Choroid plexus epithelial cell (primary cell): ENCODE results near the gene FSHR.

ENCODE experiments used
- DNase-seq: peaks from one replicate; pipeline ENCODE4 v3.0.0-alpha.2; 2010; ENCODE audit warnings: low read depth
- H3K4me3 ChIP-seq: 2 replicates; pipeline ENCODE4 v1.5.1; 2011; ENCODE audit warnings: low read depth, mild to moderate bottlenecking, control low read depth, low read length, moderate library complexity
- TF ChIP-seq, protein P1 (sequence below): conservative IDR thresholded peaks from 2 replicates; pipeline ENCODE4 v1.5.1; 2011; ENCODE audit warnings: low read depth, mild to moderate bottlenecking, control low read depth, inconsistent platforms, low read length, moderate library complexity

Gene FSHR

DNA sequence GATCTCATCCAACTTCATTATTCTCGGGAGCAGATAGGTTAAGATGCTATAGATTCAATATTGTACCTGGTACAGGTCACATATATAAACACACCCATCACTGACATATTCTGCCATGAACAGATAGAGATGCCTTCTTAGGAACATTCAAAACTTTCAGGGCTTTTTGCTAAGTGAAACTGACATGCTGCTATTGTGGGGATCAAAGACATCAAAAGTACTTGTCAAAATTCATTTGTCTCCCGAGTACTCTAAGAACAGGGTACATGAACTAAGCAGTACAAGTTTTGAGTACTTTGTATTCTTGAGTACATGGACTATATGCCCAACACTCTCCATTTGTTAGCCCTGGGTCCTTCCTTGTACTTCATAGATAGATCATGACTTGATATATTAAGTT is 173.5 kb downstream of the FSHR start:
- no peak for DNase-seq
- H3K4me3 ChIP-seq: no peak overlapping the region
- TF ChIP-seq, protein P1, sequence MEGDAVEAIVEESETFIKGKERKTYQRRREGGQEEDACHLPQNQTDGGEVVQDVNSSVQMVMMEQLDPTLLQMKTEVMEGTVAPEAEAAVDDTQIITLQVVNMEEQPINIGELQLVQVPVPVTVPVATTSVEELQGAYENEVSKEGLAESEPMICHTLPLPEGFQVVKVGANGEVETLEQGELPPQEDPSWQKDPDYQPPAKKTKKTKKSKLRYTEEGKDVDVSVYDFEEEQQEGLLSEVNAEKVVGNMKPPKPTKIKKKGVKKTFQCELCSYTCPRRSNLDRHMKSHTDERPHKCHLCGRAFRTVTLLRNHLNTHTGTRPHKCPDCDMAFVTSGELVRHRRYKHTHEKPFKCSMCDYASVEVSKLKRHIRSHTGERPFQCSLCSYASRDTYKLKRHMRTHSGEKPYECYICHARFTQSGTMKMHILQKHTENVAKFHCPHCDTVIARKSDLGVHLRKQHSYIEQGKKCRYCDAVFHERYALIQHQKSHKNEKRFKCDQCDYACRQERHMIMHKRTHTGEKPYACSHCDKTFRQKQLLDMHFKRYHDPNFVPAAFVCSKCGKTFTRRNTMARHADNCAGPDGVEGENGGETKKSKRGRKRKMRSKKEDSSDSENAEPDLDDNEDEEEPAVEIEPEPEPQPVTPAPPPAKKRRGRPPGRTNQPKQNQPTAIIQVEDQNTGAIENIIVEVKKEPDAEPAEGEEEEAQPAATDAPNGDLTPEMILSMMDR: no peak

DNA sequence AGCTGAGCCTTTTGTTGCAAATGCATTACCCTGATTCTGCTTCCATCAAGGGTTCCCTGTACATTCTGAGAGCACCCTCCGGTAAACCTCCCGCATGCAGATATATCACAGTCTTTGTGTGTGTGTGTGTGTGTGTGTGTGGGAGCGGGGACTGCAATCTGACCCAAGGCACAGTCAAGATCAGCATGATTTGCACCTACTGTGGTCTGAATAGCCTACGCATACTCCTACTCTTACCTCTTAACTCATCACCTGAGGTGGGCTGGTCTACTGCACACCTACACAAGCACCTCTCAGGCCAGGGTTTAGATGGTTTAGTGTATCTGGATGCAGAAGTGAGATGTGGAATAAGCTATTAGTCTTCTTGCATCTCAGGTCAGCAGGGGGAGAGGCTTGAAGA is 174.6 kb downstream of the FSHR start:
- no peak for DNase-seq
- H3K4me3 ChIP-seq: no peak overlapping the region
- TF ChIP-seq, protein P1: no peak

DNA sequence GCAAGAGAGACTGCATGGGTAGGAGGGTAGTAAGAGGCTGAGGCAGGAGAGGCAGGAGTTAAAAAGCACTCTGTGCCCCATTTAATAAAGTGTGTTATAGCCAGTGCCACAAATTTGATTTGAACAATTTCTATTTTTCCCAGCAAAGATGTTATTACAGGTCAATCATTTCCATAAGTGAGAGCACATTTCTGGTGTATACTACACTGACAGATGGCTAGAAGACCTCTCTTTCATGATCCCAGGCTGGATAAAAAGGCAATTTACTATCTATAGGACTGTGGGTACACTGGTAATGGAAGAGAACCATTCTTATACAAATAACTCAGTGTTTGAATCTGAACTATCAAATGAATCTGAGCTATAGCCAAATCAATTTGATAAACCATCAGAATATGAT is 176.2 kb downstream of the FSHR start:
- no peak overlapping the region for H3K4me3 ChIP-seq
- no peak for DNase-seq
- TF ChIP-seq, protein P1: no peak

DNA sequence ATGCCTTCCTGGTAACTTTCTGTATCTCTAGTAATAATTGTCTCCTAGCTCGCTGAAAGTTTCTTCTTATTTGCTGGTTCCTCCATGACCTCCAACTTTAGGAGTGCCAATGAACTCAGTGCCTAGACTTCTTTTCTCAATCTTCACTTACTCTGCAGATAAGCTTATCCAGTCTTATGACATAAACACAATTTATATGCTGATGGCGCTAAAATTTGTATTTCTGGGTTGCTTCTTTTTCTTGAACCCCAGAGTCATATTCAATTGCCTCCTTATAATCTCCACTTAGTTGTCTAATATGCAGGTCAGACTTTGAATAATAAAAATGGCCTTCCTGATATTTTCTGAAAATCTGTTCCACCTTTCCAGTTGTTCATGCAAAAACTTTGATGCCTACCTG is 182.5 kb downstream of the FSHR start:
- no peak for DNase-seq
- H3K4me3 ChIP-seq: no peak overlapping the region
- TF ChIP-seq, protein P1: no peak

DNA sequence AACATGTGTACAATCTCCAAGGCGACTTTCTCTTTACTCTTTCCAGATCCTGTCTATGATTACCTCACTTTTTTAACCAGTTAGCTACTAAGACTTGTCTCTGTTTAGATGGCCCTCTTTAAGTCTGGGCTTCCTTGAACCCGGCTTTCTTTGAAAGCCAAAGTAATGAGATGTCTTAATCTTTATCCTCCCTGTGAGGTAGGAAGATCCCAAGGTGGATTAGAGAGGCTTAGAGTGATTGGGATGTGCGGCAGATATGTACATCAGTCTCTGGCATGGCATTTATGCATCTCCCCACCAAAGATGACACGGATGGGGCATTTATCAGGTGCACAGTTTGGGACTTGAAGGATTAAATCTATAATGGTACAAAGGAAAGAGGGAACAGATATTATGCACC is 186.3 kb downstream of the FSHR start:
- DNase-seq: no peak
- no peak overlapping the region for H3K4me3 ChIP-seq
- TF ChIP-seq, protein P1: no peak

DNA sequence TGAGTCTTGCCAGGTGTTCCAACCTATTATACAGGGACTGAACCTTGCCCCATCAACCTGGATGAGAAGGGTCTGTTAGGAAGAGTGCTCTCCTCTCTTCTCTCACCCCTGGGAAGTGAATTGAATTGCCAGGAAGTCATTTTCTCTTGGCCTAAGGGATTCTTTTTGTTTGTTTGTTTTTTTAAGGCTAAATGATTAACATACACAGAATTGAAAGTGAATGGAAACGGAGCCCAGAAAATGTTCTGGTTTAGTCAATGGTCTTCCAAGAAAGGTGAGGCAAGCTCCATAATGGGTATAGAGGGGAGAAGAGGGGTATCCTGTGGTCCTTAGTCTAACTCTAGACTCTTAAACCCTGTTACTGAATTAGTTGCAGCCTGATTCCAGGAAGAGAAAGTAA is 189.1 kb downstream of the FSHR start:
- no peak for DNase-seq
- TF ChIP-seq, protein P1: no peak
- no peak overlapping the region for H3K4me3 ChIP-seq

DNA sequence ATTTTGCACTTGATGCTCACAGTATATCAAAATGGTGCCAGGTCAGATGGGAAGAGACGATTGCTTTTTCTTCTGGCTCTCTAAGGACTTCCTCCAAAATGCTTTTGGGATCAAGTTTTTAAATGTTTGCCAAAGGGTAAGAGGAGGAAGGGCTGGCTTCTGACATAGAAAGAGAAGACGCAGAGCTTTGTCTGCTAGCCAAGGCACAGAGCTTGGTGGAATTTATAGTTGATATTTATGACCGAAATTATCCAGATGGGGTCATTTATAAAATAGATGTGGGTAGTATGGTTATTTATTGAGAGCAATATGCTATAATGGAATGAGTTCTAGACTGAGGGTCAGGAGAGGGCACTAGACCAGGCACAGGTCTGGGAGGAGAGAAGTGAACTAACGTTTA is 193.3 kb downstream of the FSHR start:
- no peak overlapping the region for H3K4me3 ChIP-seq
- DNase-seq: no peak
- TF ChIP-seq, protein P1: no peak
